T1000 (cell line): Measurements from ENCODE around the gene CRACR2A.

Experiments
- DNase-seq: peaks from one replicate; lab custom pipeline; 2025; ENCODE audit warnings: mixed read lengths; lab: John Stamatoyannopoulos, UW

The CRACR2A gene

DNA sequence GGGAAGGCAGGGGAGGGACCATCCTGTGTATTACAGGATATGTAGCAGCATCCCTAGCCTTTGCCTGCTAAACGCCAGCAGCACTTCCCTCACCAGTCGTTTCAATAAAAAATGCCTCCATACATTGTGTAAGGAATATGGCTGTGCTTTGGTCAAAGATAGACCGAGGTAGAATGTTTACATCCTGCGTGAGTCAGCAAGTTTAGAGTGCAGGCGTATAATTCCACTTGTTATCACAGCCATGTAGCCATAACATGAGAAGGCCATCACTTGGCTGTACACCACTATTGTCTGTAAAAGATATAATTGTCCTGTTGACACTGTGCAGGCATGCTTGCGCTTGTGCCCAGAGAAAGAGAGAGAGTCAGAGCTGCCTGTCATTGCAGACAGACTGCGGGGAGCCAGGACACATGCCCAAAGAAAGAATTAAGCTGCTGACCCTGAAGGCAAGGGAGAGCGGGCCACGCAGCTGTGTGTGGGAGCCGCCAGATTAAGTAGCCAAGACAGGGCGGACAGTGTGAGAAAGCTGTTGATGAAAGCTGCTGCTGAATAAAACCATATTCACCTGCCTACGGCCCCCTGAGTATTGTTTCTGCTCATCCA, 68.4 kb downstream of the CRACR2A start:
- no peak for DNase-seq

DNA sequence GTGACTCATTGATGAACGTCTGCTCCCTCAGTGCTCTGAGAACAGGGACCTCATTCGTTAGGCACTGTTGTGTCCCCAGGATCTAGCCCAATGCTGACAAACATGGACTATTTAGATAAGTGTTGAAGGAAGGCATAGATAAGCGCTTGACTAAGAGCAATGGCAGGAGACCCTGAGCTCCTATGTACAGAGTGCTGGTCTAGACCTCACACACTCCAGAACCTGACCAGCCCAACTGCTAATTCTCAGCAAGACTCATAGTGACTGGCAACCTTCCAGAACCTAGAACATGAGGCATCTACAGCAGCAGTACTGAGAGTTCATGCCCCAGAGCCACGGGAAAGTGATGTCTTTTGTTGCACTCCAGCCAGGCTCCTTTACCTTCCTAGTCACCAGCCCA, 69.2 kb downstream of the CRACR2A start:
- no peak for DNase-seq

DNA sequence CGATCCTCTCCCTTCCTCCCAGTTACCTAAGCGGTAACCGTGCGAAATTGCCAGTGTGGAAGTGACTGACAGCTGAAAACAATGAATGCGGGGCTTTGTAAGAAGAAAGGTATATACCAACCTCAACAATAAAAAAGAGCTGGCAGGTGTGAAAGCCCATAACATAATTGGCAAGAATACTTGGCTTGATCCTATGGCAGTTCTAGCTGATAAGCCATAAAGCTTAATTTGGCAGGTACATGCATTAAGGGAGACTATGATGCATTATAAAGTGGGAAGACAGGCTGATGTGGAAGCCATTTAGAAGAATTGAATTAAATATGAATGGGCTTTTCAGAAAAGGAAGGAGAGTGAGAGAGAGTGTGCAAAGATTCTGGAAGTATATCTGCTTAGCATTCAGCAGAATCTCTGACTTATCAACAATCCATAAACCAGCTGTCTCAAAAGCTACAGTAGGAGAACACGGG, 71.3 kb downstream of the CRACR2A start:
- DNase-seq = no peak

DNA sequence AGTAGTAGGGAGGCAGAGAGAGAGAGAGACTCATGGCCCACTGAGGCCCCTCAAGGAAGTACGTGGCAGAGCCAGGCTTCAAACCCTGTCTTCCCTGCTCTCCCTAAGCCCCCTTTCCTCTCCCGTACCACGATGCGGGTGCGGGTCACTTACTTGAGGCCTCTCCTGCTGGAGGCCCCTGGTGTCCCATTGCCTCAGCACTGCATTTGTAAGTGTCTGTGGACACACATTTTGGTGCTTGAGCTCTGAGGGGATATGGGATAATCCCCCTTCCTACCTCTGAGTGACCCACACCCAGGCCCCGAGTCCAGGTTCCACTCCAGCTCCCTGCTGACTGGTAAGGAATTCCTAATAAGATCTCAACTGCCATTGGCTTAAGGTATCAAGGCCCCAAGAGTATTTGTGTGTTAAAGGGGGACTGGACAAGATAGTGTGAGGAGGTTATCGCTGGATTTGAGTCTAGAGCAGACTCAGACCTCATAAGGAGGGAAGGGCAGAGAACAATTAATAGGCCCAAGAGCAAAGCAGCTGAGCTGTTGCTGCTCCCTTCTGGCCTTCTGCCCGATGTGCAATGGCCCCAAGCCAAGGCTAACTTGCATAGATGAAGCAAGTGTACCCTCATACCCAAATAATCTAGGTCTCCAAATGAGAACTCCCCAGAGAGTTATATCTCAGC, 71.9 kb downstream of the CRACR2A start:
- DNase-seq = no peak

DNA sequence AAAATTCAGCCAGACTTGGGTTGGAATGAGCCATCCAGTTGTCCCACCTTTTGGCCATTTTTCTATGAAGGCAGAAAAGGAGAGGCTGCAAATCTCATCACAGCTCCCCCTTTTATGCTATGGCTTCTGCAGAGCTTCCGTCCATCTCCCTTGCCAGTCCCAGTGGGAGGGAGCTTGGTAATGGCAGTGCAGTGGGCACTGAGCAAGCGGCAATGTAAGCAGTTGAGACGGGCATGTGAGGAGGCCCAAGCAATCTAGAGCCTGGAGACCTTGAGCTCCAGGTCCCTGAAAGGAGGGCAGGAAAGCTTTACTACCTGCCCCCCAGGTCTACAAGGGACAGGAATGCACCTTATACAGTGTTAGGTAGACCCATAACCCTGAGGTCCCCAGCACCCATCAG, 73.1 kb downstream of the CRACR2A start:
- no peak for DNase-seq

DNA sequence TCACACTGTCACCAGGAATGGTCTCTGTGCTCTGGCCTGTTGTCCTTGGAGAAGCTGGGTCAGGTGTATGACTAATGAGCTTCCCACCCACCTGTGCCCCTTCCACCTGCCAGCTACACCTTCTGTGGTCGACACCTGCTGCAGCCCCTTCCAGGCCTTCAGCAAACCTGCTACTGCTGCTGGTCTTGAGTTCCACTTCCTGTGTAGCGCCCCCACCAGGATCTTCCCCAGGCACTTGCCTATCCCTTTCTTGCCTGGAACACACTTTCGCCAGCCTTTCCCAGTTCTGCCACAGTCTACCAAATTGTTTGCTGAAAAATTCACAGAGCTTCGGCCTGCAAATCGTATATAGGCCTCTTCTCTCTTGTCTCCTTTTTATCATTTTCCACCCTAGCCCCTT, 75.3 kb downstream of the CRACR2A start:
- no peak for DNase-seq

DNA sequence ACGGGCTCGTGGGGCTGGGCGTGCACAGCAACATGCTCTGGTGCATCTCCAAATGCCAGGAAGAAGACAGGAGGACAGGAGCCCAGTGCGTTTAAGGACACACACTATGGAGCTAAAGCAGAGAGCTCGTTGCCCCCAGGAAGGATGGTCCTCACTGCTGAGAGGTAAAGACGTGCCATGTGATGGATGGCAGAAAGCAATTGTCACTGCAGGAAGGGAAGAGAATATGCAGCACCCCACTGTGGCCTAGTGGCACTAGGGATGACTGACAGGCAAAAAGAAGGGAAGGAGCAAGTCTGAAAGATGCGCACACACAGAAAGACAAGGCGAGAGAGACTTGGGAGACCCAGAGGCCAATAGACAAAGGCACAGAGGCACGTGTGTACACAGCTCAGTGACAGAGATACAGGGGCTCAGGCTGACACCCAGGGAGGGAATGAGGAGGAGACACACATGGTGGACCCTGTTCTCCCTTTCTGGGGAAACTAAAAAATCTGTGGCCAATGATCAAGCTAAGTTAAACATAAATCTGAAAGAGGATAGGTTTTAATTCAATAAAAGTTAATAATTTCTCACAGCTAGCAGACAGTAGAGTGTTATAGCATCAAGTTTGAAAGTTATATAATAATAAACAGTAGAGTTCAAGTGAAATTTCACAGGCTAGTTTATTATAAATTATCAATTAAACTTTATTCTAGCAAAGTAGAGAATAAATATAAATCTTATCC, 78.8 kb downstream of the CRACR2A start:
- DNase-seq = no peak

DNA sequence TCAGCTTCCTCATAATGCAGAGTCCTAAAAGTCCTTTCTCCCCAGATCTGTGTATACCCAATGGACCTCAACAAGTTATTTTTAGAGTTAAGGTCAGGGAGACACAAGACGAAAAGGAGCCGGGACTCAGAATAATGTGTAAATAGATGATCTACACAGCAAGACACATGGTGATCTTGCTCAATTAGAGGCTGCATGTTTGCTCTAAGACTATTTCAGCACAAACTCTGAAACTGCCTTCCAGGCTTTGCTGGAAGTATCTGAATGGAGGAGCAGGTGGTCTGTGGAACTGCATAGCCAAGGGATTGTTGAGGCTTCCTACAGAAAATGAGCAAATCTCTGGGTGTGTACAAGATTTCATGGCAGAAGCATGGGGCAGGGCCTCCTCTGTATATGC, 80.8 kb downstream of the CRACR2A start:
- no peak for DNase-seq

DNA sequence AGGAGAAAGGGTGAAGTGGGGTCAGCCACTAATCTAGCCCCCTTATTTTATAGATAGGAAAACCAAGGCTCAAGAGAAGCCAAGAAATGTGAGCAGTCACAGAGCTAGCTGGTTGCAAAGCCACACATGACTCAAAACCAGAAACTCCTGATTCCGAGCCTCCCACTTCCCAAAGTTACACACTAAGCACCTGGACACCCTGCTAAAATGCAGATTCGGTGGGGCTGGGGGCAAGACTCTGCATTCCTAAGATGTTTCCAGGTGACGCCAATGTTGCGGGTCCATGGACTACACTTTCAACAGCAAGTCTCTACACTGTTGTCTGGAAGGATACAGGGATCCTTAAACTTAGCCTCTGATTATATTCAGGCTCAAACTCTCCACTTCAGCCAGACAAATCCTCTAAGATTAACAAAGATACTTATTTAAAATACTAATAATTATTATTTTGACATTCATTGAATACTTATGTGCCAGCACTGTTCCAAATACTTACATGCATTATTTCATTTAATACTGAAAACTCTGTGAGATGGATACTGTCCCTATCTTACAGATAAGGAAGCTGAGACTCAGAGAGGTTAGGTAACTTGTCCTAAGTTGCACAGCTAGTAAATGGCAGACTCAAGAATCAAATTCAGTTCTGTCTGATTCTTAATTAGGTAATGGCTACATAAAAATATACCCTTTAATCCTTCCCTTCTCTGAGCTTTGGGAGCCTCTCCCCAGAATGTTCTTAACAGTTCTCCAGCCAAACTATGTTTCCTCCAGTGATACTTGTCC, 81.4 kb downstream of the CRACR2A start:
- no peak for DNase-seq

DNA sequence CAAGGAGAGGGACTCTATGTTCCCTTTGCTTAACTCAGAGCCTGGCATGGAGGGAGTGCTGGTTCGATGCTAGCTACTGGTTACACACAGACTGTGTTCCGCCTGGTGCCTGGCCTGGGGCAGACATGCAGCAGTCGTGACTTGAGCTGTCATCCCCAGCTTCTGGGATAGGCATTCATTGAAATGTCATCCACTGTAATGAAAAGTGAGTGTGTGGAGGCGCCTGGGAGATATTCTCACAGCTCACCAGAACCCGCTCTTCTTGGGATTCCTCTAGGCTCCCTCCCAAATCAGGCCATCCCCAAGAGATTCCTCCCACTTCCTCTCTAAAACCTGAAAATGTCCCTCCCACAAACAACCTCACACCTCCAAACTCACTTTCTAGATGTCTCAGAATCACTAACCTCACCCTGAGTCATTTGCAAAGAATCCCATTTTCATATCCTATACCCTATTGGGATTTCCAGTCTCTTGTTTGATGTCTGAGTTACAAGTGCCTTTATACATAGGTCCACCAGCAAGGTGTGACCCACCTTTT, 82.8 kb downstream of the CRACR2A start:
- DNase-seq = no peak

DNA sequence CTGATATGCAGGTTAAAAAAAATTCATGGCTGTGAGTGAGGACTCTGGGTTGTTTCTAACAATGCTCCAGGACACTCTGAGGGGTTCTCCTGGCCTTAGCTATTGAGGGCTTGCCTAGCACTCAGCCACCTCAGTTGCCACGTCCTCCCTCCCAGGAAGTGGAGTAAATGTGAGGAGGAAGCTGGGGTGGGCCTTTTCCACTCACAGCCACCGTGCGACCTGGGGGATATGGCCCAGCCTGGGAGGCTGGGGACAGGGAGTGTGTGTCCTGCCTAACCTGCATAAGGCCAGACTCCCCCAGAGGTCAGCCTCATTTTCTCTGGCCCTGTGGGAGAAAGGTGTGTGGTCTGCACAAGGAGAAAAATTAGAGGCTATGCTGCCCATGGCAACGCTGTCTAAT, 83.3 kb downstream of the CRACR2A start:
- no peak for DNase-seq

DNA sequence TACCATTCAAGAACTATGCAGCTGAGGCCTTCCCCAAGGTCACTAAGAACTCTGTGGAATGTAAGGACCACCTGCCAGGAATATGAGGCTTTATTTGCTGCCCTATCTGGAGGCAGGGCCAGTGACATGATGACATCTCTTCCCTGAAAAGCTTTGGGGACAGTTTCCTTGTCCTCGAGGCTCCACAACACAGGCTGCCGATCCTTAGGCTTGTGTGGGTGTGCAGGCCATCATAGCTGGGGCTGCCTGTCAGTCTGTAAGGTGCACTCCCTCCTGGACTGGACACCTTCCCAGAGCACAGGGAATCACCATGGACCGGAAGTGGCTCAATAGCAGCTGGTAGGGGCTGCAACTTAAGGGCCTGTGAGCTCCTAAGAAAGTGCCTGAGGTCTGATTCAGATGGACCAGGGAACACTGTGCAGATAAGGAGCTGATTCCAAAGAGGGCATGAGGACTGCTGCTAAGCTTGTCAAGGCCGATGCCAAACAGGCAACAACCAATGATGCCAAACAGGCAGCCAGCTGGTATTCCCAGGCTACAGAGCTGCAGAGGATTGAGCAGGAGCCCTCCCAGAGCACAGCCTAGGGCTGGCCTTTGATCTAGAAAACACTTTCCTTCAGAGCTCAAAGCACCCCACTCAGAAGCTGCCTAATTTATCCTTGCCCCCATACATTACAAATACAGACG, 84.3 kb downstream of the CRACR2A start:
- no peak for DNase-seq

DNA sequence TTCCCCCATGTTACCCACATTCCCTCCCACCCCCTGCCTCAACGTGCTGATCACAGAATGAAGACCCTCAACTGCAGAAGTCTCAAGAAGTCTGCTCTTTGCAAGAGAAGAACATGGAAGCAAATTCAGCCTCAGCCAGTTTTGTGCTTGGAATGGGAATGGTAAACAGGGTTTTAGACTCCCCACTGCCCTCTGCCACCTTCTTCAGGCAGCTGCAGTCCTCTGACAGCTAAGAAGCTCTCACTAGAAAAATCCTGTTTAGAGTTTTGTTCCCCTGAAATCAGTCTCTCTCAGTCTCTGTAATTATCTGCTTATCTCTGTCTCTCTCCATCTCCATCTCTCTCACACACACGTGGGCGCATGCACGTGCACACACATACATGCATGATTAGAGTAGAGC, 85.4 kb downstream of the CRACR2A start:
- DNase-seq = no peak

DNA sequence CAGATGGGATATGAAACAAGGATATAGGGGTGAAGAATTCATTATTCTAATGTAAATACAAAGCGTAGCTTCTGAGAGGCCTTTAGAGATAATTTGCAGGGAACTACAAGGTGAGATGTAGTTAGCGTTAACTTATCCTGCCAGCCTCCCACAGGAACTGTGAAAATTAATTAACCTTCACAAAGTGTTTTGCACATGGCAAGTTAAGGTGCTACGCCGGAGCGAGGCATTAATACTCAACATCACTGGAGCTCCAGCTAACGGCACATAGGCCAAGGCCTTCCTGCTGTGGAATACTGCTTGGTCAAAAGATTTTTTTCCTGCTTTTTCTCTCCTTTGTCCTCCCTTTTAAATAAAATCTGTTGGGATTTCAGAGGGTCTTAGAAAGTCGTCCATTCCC, 86.5 kb downstream of the CRACR2A start:
- DNase-seq = no peak

DNA sequence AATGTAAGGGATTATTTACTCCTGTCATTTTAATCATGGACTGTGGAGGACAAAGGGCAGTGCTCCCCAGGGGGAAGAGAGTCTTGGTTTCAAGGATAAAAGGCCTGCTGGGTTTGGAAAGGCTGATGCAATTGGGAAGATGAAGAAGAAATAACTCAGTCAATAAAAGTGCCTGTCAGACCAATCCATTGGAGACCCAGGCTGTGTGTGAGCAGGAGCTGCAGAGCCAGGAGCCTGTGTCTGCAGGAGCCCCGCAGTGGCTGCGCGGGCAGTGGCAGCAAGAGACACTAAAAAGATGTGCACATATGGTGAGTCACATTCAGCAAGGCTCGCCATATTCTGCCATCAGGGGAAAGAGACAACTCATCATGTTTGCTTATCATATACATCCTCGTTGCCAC, 90.4 kb downstream of the CRACR2A start:
- DNase-seq = no peak

DNA sequence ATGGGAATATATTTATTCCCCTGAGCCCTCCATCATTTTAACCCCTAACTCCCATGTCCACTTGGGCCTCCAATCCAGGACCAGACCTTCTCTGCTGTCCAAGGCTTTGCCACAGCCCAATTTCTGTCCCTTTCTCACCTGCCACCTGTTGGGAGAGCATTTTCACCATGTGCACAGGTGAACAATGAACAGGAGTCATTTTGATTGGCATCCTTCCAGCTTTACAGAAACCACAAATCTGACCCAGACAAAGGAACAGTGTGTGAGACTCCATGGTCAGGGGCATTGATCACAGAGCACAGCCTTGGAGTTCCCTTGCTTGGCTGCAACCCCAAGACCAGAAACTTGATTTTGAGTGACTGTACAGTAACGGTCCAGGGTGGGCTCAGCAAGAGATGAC, 91.9 kb downstream of the CRACR2A start:
- DNase-seq = no peak

DNA sequence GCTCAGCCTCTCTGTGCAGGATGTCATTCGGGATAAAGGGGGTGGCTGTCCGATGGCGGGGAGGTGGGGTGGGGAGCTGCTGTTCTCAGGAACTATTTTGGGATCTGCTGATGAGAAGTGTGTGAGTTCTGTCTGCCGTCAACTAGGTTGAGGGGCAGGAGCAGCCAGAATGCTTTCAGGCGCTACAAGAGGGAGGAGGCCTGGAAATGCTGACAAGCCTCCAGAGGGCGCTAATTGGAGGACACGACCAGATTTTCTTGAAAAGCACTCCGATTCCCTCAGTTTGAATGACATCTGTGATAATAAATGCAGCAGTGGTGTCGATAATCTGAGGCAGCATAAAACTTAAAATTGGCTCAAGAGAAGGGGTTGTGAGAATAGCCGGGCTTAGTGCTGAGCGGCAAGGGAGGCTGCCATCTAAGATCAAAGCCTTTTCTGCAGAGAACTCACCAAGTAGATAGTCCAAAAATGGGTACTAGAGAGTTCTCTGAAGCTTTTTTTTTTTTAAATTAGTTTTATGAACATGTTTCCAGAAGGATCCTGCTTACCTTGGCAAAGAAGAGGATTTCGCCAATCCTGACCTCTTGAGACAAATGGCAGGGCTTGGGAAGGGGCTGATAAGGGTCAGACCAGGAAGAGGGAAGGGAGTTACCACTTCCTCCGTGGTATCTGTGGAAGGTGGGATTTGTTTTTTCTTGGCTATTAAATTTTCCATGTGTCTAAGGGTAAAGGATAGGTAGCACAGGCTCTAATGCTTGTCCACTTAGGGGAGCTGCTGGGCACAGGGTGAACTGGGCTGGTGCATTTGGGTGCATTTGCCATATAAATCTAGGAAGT, 94.4 kb downstream of the CRACR2A start:
- DNase-seq = no peak

DNA sequence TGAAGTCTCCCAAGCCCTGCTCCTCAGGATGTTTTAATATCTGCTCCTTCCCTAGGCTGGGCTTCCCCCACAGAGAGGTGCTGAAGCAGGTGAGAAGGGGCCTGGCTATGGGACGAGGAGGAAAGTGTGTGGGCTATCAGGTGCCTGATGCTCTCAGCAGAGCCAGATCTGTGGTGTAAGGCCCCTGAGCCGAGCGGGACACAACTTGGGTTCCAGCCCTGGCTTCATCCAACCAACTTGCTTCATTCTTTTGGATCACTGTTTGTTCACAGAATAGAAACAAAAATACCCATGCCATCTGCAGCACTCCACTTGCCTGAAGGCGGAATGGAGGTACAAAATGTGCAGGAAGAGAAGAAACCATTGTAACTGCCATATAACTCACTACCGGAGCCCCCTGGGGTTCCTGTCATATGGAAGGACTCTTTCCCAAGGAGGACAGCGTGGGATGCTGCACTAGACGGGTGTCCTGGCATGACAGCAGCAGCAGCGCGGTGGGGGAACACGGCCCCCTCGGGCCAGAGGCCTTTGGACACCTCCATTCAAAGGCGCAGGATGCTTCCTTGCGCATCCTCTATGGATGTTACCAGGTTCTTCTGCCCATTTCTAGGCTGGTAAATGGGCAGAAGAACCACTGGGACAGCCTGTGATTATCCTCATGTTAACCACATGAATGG, 95.8 kb downstream of the CRACR2A start:
- no peak for DNase-seq

DNA sequence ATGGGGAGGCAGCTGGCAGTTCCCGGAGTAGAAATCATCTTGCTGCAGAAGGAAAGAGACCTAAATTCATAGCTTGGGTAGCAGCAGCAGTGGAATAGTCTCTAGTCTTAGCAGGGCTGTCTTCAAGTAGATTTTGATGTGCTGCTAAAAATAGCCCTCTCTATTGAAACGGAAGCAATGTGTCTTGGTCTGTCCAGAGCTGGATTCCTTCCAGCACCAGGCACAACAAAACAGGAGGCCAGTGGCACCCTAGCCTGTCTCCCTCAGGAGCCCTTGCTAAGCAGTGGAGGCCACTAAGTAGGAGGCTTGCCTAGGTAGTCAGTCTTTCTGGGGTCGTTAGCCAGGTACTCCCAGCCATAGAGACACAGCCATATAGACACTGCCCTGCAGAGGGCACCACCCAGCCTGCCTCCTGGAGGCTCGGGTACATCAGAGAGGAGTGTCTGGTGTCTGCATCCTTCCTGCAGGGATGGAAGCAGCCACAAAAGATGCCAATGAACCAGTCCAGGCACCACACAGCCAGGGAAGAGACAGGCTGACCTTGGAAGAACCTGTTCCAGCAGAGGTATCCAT, 97.5 kb downstream of the CRACR2A start:
- DNase-seq = no peak
